ENCODE results near the gene IGSF21. TPM values are rescaled to one million over a fixed set of nuclear protein-coding genes. Genes with fewer than 3 reads are reported as not detected.

IGSF21 gene
- total and polyA plus RNA-seq, 2 donors (not counting 1 experiment from before 2014, with no cell fraction given): not detected

DNA sequence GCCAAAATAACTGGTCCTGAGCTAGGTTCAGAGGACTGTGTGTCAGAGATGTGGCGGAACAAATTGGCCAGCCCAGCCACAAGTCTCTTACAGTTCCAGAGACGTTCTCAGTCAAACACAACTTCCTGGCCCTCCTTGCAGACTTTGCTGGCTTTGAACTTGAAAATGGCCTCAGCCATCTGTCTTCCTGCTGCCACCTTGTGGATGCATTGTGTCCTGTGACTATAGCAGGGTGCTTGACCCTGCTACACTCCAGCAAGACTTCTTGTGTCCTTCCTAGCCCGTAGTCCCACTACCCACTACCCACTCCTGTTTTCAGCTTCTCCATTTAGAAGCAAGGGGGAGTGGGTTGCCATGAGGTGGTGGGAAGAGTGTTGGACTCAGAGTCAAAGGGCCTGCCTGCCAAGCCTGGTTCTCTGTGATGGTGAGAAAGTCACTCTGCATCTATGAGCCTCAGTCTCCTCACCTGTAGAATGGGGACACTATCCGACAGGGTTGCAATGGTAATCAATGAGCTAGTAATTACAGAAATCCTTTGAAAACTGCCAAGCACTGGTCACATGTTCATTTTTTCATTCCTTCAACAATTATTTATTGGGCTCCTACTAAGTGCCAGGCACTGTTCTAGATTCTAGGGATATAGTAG is 109.9 kb downstream of the IGSF21 start:
- POLR2A ChIA-PET: no interaction called here
- Mint-ChIP-seq H3K27me3 (peaks cover 11% of the 10 kb centered on the region), H3K4me1 (no peaks in the 10 kb centered on the region), H3K9me3 (ENCODE audit: insufficient read depth) (peaks cover 12% of the 10 kb centered on the region), H3K4me3 (no peak overlapping the region), H3K27ac (no peak overlapping the region)
- DNase-seq (peak; percentile 10), ATAC-seq (ENCODE audit: low read depth) (no peak)
- CTCF ChIA-PET: no interaction called here
- Histone ChIP-seq H3K4me3 (ENCODE audit: control extremely low read depth in 1 of 5, extremely low read depth in 1 of 5, insufficient read depth in 1 of 5, low read depth in 2 of 5, low read length in 4 of 5) (no peak overlapping the region), H4K20me1 (ENCODE audit: control insufficient read depth, insufficient read depth, low read length, poor library complexity, severe bottlenecking) (no peaks in the 10 kb centered on the region), H3K36me3 (replicated peaks in 1 of 2; ENCODE audit: control extremely low read depth in 1 of 2, control insufficient read depth in 1 of 2, extremely low read depth in 1 of 2, insufficient read depth in 2 of 2, low read length in 1 of 2) (no peaks in the 10 kb centered on the region), H3K9me3 (ENCODE audit: control extremely low read depth in 1 of 3, control insufficient read depth in 2 of 3, insufficient read depth in 1 of 3, low read length in 2 of 3) (peaks cover 0 to 26% (median 2%) of the 10 kb centered on the region in 3 donors), H3K79me2 (ENCODE audit: control insufficient read depth, insufficient read depth, low read length) (no peaks in the 10 kb centered on the region), H3K9ac (ENCODE audit: low read length) (no peak overlapping the region), H3K4me2 (replicated peaks; ENCODE audit: low read depth, low read length, poor library complexity, severe bottlenecking) (no peak overlapping the region), H3K27me3 (replicated peaks in 1 of 4; ENCODE audit: control extremely low read depth in 1 of 4, control insufficient read depth in 3 of 4, insufficient read depth in 4 of 4, low read length in 3 of 4) (no peaks in the 10 kb centered on the region), H3K27ac (ENCODE audit: low read length in 2 of 2) (no peak overlapping the region), H2AFZ (ENCODE audit: insufficient read depth, low read depth, low read length, poor library complexity, severe bottlenecking) (no peak overlapping the region), H3K4me1 (ENCODE audit: control insufficient read depth in 2 of 2, insufficient read depth in 2 of 2, low read length in 2 of 2) (no peaks in the 10 kb centered on the region)
- intact Hi-C loops (cut with micrococcal nuclease): no loop called here
- TF ChIP-seq EZH2 (IDR thresholded peaks at IDR 0.05; ENCODE audit: borderline replicate concordance, insufficient read depth, low read depth, low read length, poor library complexity, severe bottlenecking): no peak
- TF ChIP-seq, protein P1, sequence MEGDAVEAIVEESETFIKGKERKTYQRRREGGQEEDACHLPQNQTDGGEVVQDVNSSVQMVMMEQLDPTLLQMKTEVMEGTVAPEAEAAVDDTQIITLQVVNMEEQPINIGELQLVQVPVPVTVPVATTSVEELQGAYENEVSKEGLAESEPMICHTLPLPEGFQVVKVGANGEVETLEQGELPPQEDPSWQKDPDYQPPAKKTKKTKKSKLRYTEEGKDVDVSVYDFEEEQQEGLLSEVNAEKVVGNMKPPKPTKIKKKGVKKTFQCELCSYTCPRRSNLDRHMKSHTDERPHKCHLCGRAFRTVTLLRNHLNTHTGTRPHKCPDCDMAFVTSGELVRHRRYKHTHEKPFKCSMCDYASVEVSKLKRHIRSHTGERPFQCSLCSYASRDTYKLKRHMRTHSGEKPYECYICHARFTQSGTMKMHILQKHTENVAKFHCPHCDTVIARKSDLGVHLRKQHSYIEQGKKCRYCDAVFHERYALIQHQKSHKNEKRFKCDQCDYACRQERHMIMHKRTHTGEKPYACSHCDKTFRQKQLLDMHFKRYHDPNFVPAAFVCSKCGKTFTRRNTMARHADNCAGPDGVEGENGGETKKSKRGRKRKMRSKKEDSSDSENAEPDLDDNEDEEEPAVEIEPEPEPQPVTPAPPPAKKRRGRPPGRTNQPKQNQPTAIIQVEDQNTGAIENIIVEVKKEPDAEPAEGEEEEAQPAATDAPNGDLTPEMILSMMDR (IDR thresholded peaks at IDR 0.05): no peak
- 35% methylated on average over 2 of the region's 4 CpGs for WGBS (ENCODE audit: insufficient coverage)

DNA sequence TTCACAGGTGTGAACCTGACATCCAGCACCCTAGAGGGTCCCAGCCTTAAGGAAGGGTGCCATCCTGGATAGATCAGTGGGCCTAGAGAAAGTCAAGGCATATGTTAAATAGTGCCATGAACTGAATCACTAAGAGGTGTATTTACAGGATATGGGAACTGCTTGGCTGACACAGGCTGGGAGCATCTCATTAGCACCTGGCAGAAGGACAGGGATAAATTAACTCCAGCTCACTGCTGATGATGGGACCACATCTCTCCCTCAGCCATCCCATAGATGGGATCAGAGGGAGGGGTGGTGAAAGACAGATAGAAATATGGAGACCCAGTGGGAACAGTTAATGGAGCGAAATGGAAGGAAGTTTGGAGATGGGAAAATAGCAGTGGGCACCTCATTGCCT is 122.0 kb downstream of the IGSF21 start:
- H4K20me1 ChIP-seq (ENCODE audit: control insufficient read depth, insufficient read depth, low read length, poor library complexity, severe bottlenecking): no peaks in the 10 kb centered on the region
- intact Hi-C loops (cut with micrococcal nuclease): no loop called here
- Mint-ChIP-seq H3K4me1 (no peaks in the 10 kb centered on the region), H3K27ac (no peak overlapping the region), H3K27me3 (peaks cover 4% of the 10 kb centered on the region), H3K4me3 (no peak overlapping the region), H3K9me3 (ENCODE audit: insufficient read depth) (peaks cover 3% of the 10 kb centered on the region)
- H3K27ac ChIP-seq (ENCODE audit: low read length in 2 of 2): no peak overlapping the region
- no peak for ATAC-seq (ENCODE audit: low read depth)
- no peaks in the 10 kb centered on the region for H3K79me2 ChIP-seq (ENCODE audit: control insufficient read depth, insufficient read depth, low read length)
- H3K4me3 ChIP-seq (ENCODE audit: control extremely low read depth in 1 of 5, extremely low read depth in 1 of 5, insufficient read depth in 1 of 5, low read depth in 2 of 5, low read length in 4 of 5): no peak overlapping the region
- ChIA-PET POLR2A (no interaction called here), CTCF (no interaction called here)
- H3K36me3 ChIP-seq (replicated peaks in 1 of 2; ENCODE audit: control extremely low read depth in 1 of 2, control insufficient read depth in 1 of 2, extremely low read depth in 1 of 2, insufficient read depth in 2 of 2, low read length in 1 of 2): no peaks in the 10 kb centered on the region
- H3K9me3 ChIP-seq (ENCODE audit: control extremely low read depth in 1 of 3, control insufficient read depth in 2 of 3, insufficient read depth in 1 of 3, low read length in 2 of 3): peaks cover 0 to 19% (median 14%) of the 10 kb centered on the region in 3 donors
- peaks cover 0 to 14% (median 0%) of the 10 kb centered on the region in 4 experiments for H3K27me3 ChIP-seq (replicated peaks in 1 of 4; ENCODE audit: control extremely low read depth in 1 of 4, control insufficient read depth in 3 of 4, insufficient read depth in 4 of 4, low read length in 3 of 4)
- no peak for TF ChIP-seq EZH2 (IDR thresholded peaks at IDR 0.05; ENCODE audit: borderline replicate concordance, insufficient read depth, low read depth, low read length, poor library complexity, severe bottlenecking)
- TF ChIP-seq, protein P1 (IDR thresholded peaks at IDR 0.05): no peak
- no peak overlapping the region for H3K9ac ChIP-seq (ENCODE audit: low read length)
- no peak overlapping the region for H2AFZ ChIP-seq (ENCODE audit: insufficient read depth, low read depth, low read length, poor library complexity, severe bottlenecking)
- H3K4me1 ChIP-seq (ENCODE audit: control insufficient read depth in 2 of 2, insufficient read depth in 2 of 2, low read length in 2 of 2): no peaks in the 10 kb centered on the region
- no peak overlapping the region for H3K4me2 ChIP-seq (replicated peaks; ENCODE audit: low read depth, low read length, poor library complexity, severe bottlenecking)
- DNase-seq: no peak
- WGBS (ENCODE audit: insufficient coverage): no CpG with 5 or more reads among the region's 1 CpG
